CD4-positive, alpha-beta T cell (primary cell): ENCODE data around the gene SFSWAP. TPM values are rescaled to one million over a fixed set of nuclear protein-coding genes. Genes with fewer than 3 reads are reported as not detected.

Experiments used
- ATAC-seq: fragments of 200-7000 bp; cut with Tn5 transposase; one replicate; pipeline ENCODE4 v1.10.0; 2022; ENCODE audit warnings: mild to moderate bottlenecking; ENCODE audit not compliant: poor library complexity
- CTCF ChIA-PET: fragments of 350-600 bp; sonication (Branson Sonifier 250); formaldehyde crosslinking; loops from one replicate; lab custom pipeline; 2021; ENCODE audit warnings: antibody characterized with exemption, inconsistent platforms; lab: Charles Lee
- POLR2A ChIA-PET: fragments of 350-600 bp; sonication (Branson Sonifier 250); formaldehyde crosslinking; loops from one replicate; lab custom pipeline; 2021; ENCODE audit warnings: antibody characterized with exemption, inconsistent platforms; lab: Charles Lee
- DNase-seq, 14 experiments: peaks; one replicate each; pipeline ENCODE4 v3.0.0-alpha.2; 2013 to 2020; ENCODE audit warnings: mixed read lengths in 2 of 14
- H3K27ac ChIP-seq, 2 donors: one replicate each; pipeline versions ENCODE4 v1.5.1 to v1.7.0; 2013; ENCODE audit warnings: low read length in 2 of 2, low read depth in 1 of 2, mild to moderate bottlenecking in 1 of 2
- H3K27me3 ChIP-seq, 2 experiments: 1 replicate in 1 of 2; 2 replicates in 1 of 2; pipeline versions ENCODE4 v1.6.1 to v1.7.0; 2013; ENCODE audit warnings: low read length in 2 of 2, control low read depth in 1 of 2, mild to moderate bottlenecking in 1 of 2, moderate library complexity in 1 of 2; ENCODE audit not compliant: insufficient read depth in 2 of 2, control insufficient read depth in 1 of 2
- H3K36me3 ChIP-seq: one replicate; pipeline ENCODE4 v1.6.1; 2013; ENCODE audit warnings: low read length, control low read depth; ENCODE audit not compliant: insufficient read depth
- H3K4me1 ChIP-seq: one replicate; pipeline ENCODE4 v1.6.1; 2013; ENCODE audit warnings: low read length, control low read depth; ENCODE audit not compliant: insufficient read depth
- H3K4me3 ChIP-seq: one replicate; pipeline ENCODE4 v1.5.1; 2013; ENCODE audit warnings: mild to moderate bottlenecking, low read length, moderate library complexity
- H3K9me3 ChIP-seq, 2 experiments: 1 replicate in 1 of 2; 2 replicates in 1 of 2; pipeline versions ENCODE4 v1.6.1 to v1.7.0; 2013; ENCODE audit warnings: low read length in 2 of 2, mild to moderate bottlenecking in 2 of 2, control low read depth in 1 of 2, moderate library complexity in 1 of 2; ENCODE audit not compliant: control insufficient read depth in 1 of 2, insufficient read depth in 1 of 2
- H3K27ac Mint-ChIP-seq: one replicate; pipeline ENCODE4 v1.8.0; 2020; ENCODE audit warnings: mixed read lengths
- H3K27me3 Mint-ChIP-seq: one replicate; pipeline ENCODE4 v1.8.0; 2021; ENCODE audit warnings: mixed read lengths
- H3K36me3 Mint-ChIP-seq: one replicate; pipeline ENCODE4 v1.8.0; 2021; ENCODE audit warnings: low read depth, mixed read lengths
- H3K4me1 Mint-ChIP-seq: one replicate; pipeline ENCODE4 v1.8.0; 2021; ENCODE audit warnings: low read depth, mixed read lengths
- H3K4me3 Mint-ChIP-seq: one replicate; pipeline ENCODE4 v1.8.0; 2020; ENCODE audit warnings: mild to moderate bottlenecking, mixed read lengths
- H3K9me3 Mint-ChIP-seq: one replicate; pipeline ENCODE4 v1.8.0; 2020; ENCODE audit warnings: mixed read lengths
- CTCF ChIP-seq: fragments of 200-600 bp; IDR thresholded peaks from one replicate; pipeline ENCODE4 v1.8.0; 2022; ENCODE audit warnings: antibody characterized with exemption, mild to moderate bottlenecking
- intact Hi-C, 2 experiments: fragments of 100-400 bp; cut with DNase I in 1 of 2; cut with micrococcal nuclease in 1 of 2; formaldehyde crosslinking; loops; one replicate each; pipeline versions ENCODE4 v1.15.1 to v1.9.0; 2023 to 2025; cut with DNase I, micrococcal nuclease
- total RNA-seq, 174 experiments: library from RNA in 2 of 174; stranded (reverse) in 2 of 174; gene quantifications; one replicate each; pipeline ENCODE4 v1.2.3 and lab custom pipeline; 2021 to 2026

Gene SFSWAP
- total RNA-seq, 2 experiments from 2014 or later, result 88.7 to 98.4 TPM

- H3K36me3 Mint-ChIP-seq, result peaks cover 83% of the 10 kb centered on the region
- POLR2A ChIA-PET, result interaction anchor here (0.7 kb wide), 1 partner anchor 9 kb away, joined by 4 read pairs; no protein-coding TSS in a partner anchor
Measured at GRCh38 chr12:131784909-131785762, 74.2 kb downstream of the SFSWAP start.

GRCh38 chr12:131785763-131786330 is 75.0 kb downstream of the SFSWAP start:
- Histone ChIP-seq H3K27me3 (no peaks in the 10 kb centered on the region), H3K4me3 (no peak overlapping the region), H3K27ac (no peak overlapping the region), H3K4me1 (no peaks in the 10 kb centered on the region), H3K36me3 (peaks cover 78% of the 10 kb centered on the region), H3K9me3 (no peaks in the 10 kb centered on the region)
- no peak overlapping the region for H3K27ac Mint-ChIP-seq
- ATAC-seq (no peak), DNase-seq (no peak)
- POLR2A ChIA-PET, result interaction anchor here (0.7 kb wide), 1 partner anchor 10 kb away, joined by 4 read pairs; no protein-coding TSS in a partner anchor
- no peaks in the 10 kb centered on the region for H3K9me3 Mint-ChIP-seq
- no peaks in the 10 kb centered on the region for H3K27me3 Mint-ChIP-seq
- peaks cover 84% of the 10 kb centered on the region for H3K36me3 Mint-ChIP-seq
- H3K4me1 Mint-ChIP-seq, result no peaks in the 10 kb centered on the region
- intact Hi-C loops, result no loop called here
- H3K4me3 Mint-ChIP-seq, result no peak overlapping the region
- TF ChIP-seq CTCF, result no peak
- CTCF ChIA-PET, result no interaction called here

More at GRCh38 chr12:131784909-131785762, 74.2 kb downstream of the SFSWAP start:
- no peaks in the 10 kb centered on the region for H3K4me1 Mint-ChIP-seq
- no peak for ATAC-seq
- Histone ChIP-seq H3K36me3 (peaks cover 79% of the 10 kb centered on the region), H3K4me1 (no peaks in the 10 kb centered on the region), H3K9me3 (no peaks in the 10 kb centered on the region), H3K27me3 (no peaks in the 10 kb centered on the region), H3K4me3 (no peak overlapping the region), H3K27ac (no peak overlapping the region)
- H3K9me3 Mint-ChIP-seq, result no peaks in the 10 kb centered on the region
- no peak for TF ChIP-seq CTCF
- intact Hi-C loops, result no loop called here
- H3K4me3 Mint-ChIP-seq, result no peak overlapping the region
- no peaks in the 10 kb centered on the region for H3K27me3 Mint-ChIP-seq
- CTCF ChIA-PET, result no interaction called here
- H3K27ac Mint-ChIP-seq, result no peak overlapping the region
- no peak for DNase-seq

- Mint-ChIP-seq H3K27ac (no peak overlapping the region), H3K36me3 (peaks cover 88% of the 10 kb centered on the region), H3K9me3 (no peaks in the 10 kb centered on the region), H3K4me3 (no peak overlapping the region), H3K4me1 (no peaks in the 10 kb centered on the region), H3K27me3 (no peaks in the 10 kb centered on the region)
- DNase-seq, result no peak
- no peaks in the 10 kb centered on the region for H3K27me3 ChIP-seq
- peaks cover 76% of the 10 kb centered on the region for H3K36me3 ChIP-seq
- TF ChIP-seq CTCF, result no peak
- no peak overlapping the region for H3K27ac ChIP-seq
- ChIA-PET POLR2A (no interaction called here), CTCF (no interaction called here)
- no peak overlapping the region for H3K4me3 ChIP-seq
- intact Hi-C loops, result no loop called here
- no peaks in the 10 kb centered on the region for H3K9me3 ChIP-seq
- no peak for ATAC-seq
- no peaks in the 10 kb centered on the region for H3K4me1 ChIP-seq
Measured at GRCh38 chr12:131786331-131786730, 75.4 kb downstream of the SFSWAP start.
